GM12878 (cell line): Measurements from ENCODE around the gene COPE. TPM values are rescaled to one million over a fixed set of nuclear protein-coding genes. Genes with fewer than 3 reads are reported as not detected.

Experiments used
- BMI1 ChIP-seq: fragments of 450-650 bp; IDR thresholded peaks from 2 replicates; pipeline ENCODE4 v1.6.1; 2016; ENCODE audit warnings: mild to moderate bottlenecking, moderate library complexity, borderline replicate concordance
- CHD2 ChIP-seq: IDR thresholded peaks from 2 replicates; pipeline ENCODE4 v1.6.1; 2011; ENCODE audit warnings: low read depth, low read length, improper control_type of control experiment, borderline replicate concordance
- CTCF ChIP-seq, 3 experiments: IDR thresholded peaks in 2 of 3; conservative IDR thresholded peaks in 1 of 3; 2 replicates each; pipeline ENCODE4 v1.5.1; 2011; ENCODE audit warnings: low read depth in 3 of 3, low read length in 3 of 3, mild to moderate bottlenecking in 3 of 3, control low read depth in 2 of 3, moderate library complexity in 2 of 3, inconsistent platforms in 1 of 3, mixed read lengths in 1 of 3; ENCODE audit not compliant: control insufficient read depth in 2 of 3, insufficient read depth in 1 of 3; ENCODE audit errors: extremely low read depth in 1 of 3
- E2F4 ChIP-seq: IDR thresholded peaks from 2 replicates; pipeline ENCODE4 v1.6.1; 2012; ENCODE audit warnings: low read depth, low read length, improper control_type of control experiment
- EP300 ChIP-seq, 2 experiments: fragments of 150-350 bp in 1 of 2; IDR thresholded peaks; 2 replicates each; pipeline ENCODE4 v1.6.1; 2011 to 2012; ENCODE audit warnings: low read depth in 2 of 2, low read length in 2 of 2, borderline replicate concordance in 1 of 2, improper control_type of control experiment in 1 of 2, inconsistent platforms in 1 of 2; ENCODE audit not compliant: control insufficient read depth in 1 of 2
- ETV6 ChIP-seq, 2 experiments: fragments of 450-650 bp in 1 of 2; IDR thresholded peaks in 1 of 2; conservative IDR thresholded peaks in 1 of 2; 2 replicates each; pipeline ENCODE4 v1.6.1; 2014; ENCODE audit warnings: antibody characterized with exemption in 1 of 2, borderline replicate concordance in 1 of 2, low read depth in 1 of 2, mild to moderate bottlenecking in 1 of 2, moderate library complexity in 1 of 2
- FOXM1 ChIP-seq: IDR thresholded peaks from 2 replicates; pipeline ENCODE4 v1.6.1; 2012; ENCODE audit warnings: low read depth, mild to moderate bottlenecking, inconsistent platforms, low read length, moderate library complexity
- IKZF1 ChIP-seq: fragments of 450-650 bp; conservative IDR thresholded peaks from 2 replicates; pipeline ENCODE4 v1.6.1; 2017; ENCODE audit warnings: antibody characterized with exemption, mild to moderate bottlenecking
- MEF2B ChIP-seq: fragments of 450-650 bp; IDR thresholded peaks from 2 replicates; pipeline ENCODE4 v1.6.1; 2018; ENCODE audit warnings: mild to moderate bottlenecking, moderate library complexity; ENCODE audit not compliant: partially characterized antibody, poor library complexity, severe bottlenecking
- MLLT1 ChIP-seq: fragments of 450-650 bp; IDR thresholded peaks from 2 replicates; pipeline ENCODE4 v1.6.1; 2016; ENCODE audit warnings: mild to moderate bottlenecking
- PKNOX1 ChIP-seq: fragments of 450-650 bp; IDR thresholded peaks from 2 replicates; pipeline ENCODE4 v1.6.1; 2016; ENCODE audit warnings: mild to moderate bottlenecking
- POLR2AphosphoS2 ChIP-seq: IDR thresholded peaks from 2 replicates; pipeline ENCODE4 v1.6.1; 2011; ENCODE audit warnings: low read depth, mild to moderate bottlenecking, low read length, improper control_type of control experiment, moderate library complexity
- RELA ChIP-seq: fragments of 450-650 bp; IDR thresholded peaks from 2 replicates; pipeline ENCODE4 v1.8.0; 2014; ENCODE audit warnings: borderline replicate concordance; ENCODE audit not compliant: partially characterized antibody
- RFX5 ChIP-seq: IDR thresholded peaks from 2 replicates; pipeline ENCODE4 v1.6.1; 2011; ENCODE audit warnings: low read depth, low read length, improper control_type of control experiment
- RUNX3 ChIP-seq: IDR thresholded peaks from 2 replicates; pipeline ENCODE4 v1.6.1; 2012; ENCODE audit warnings: low read length, inconsistent platforms
- SIN3A ChIP-seq: IDR thresholded peaks from 2 replicates; pipeline ENCODE4 v1.6.1; 2012; ENCODE audit warnings: low read depth, low read length, improper control_type of control experiment
- SMAD1 ChIP-seq: fragments of 450-650 bp; IDR thresholded peaks from 2 replicates; pipeline ENCODE4 v1.6.1; 2018; ENCODE audit warnings: mild to moderate bottlenecking, low read depth; ENCODE audit not compliant: partially characterized antibody
- SUZ12 ChIP-seq: fragments of 200-600 bp; sonication (generic); IDR thresholded peaks from one replicate; pipeline ENCODE4 v1.6.1; 2018; ENCODE audit warnings: antibody characterized with exemption, mild to moderate bottlenecking; ENCODE audit not compliant: unreplicated experiment
- TBL1XR1 ChIP-seq: IDR thresholded peaks from 2 replicates; pipeline ENCODE4 v1.6.1; 2012; ENCODE audit warnings: low read depth, low read length, improper control_type of control experiment
- USF2 ChIP-seq: IDR thresholded peaks from 2 replicates; pipeline ENCODE4 v1.6.1; 2011; ENCODE audit warnings: low read depth, low read length, improper control_type of control experiment, borderline replicate concordance
- ZNF274 ChIP-seq: IDR thresholded peaks from one replicate; pipeline ENCODE4 v1.8.0; 2011; ENCODE audit not compliant: insufficient read length, insufficient read depth
- ZNF384 ChIP-seq: IDR thresholded peaks from 2 replicates; pipeline ENCODE4 v1.6.1; 2012; ENCODE audit warnings: low read depth, mild to moderate bottlenecking, low read length, improper control_type of control experiment, borderline replicate concordance
- polyA plus RNA-seq, 11 experiments: library from polyadenylated mRNA; depleted of rRNA in 4 of 11; unstranded in 6 of 11; stranded (reverse) in 5 of 11; fragments of >200 nt; fragmentation: Nextera tagmentation in 4 of 11; fragmentation: Illumina TruSeq in 1 of 11; extraction: Ambion mirVana in 4 of 11; extraction: Trizol in 1 of 11; gene quantifications; 1 replicate in 1 of 11; 2 replicates in 10 of 11; pipeline versions ENCODE4 v1.2.1 to v1.2.3, GENCODE V29; 2011 to 2016; ENCODE audit warnings: inconsistent platforms in 2 of 11, missing spikeins in 2 of 11, low read depth in 1 of 11
- total RNA-seq, 4 experiments: library from RNA; depleted of rRNA in 3 of 4; stranded (reverse); fragments of >200 nt in 3 of 4; fragmentation: Illumina TruSeq in 1 of 4; extraction: Trizol in 1 of 4; gene quantifications; 2 replicates each; pipeline versions ENCODE4 v1.2.1 to v1.2.3, GENCODE V29; 2013 to 2021

COPE gene
- total and polyA plus RNA-seq, 10 of the 15 experiments (the other 5 are each of a cell fraction or from before 2014, with no cell fraction given): 3.5 to 464 (median 222) TPM

GRCh38 chr19:18939922-18940768 lies 21.0 kb upstream of the COPE start (continued):
- TF ChIP-seq MEF2B (peak; percentile 57), RFX5 (no peak), TBL1XR1 (no peak), POLR2AphosphoS2 (no peak), ZNF274 (no peak), MLLT1 (no peak), SMAD1 (no peak), IKZF1 (0 out of 2 replicates have a peak, but pooled peaks have one; percentile 23), EP300 (IDR thresholded peaks at IDR 0.05; ENCODE audit: borderline replicate concordance in 1 of 2, control insufficient read depth in 1 of 2, low read depth in 2 of 2, low read length in 2 of 2) (no peak), ZNF384 (no peak), RUNX3 (peak; percentile 27; the same call in 1 of the 2 replicates), CHD2 (peak; percentile 52; the same call in 1 of the 2 replicates), SUZ12 (peak; percentile 45), CTCF (IDR thresholded peaks at IDR 0.05 in 2 of 3, conservative IDR thresholded peaks at IDR 0.05 in 1 of 3; ENCODE audit: control insufficient read depth in 2 of 3, extremely low read depth in 1 of 3, insufficient read depth in 1 of 3, low read depth in 3 of 3, low read length in 3 of 3) (no peak), PKNOX1 (no peak), BMI1 (no peak), E2F4 (no peak), RELA (no peak), USF2 (no peak), SIN3A (no peak), FOXM1 (no peak), ETV6 (conservative IDR thresholded peaks at IDR 0.05 in 1 of 2, IDR thresholded peaks at IDR 0.05 in 1 of 2; ENCODE audit: borderline replicate concordance in 1 of 2, low read depth in 1 of 2) (no peak)
